ENCODE results near the gene EEF1E1.
A peak's percentile ranks its signal among the peaks of the same experiment; 100 is the strongest.

The EEF1E1 gene

DNA sequence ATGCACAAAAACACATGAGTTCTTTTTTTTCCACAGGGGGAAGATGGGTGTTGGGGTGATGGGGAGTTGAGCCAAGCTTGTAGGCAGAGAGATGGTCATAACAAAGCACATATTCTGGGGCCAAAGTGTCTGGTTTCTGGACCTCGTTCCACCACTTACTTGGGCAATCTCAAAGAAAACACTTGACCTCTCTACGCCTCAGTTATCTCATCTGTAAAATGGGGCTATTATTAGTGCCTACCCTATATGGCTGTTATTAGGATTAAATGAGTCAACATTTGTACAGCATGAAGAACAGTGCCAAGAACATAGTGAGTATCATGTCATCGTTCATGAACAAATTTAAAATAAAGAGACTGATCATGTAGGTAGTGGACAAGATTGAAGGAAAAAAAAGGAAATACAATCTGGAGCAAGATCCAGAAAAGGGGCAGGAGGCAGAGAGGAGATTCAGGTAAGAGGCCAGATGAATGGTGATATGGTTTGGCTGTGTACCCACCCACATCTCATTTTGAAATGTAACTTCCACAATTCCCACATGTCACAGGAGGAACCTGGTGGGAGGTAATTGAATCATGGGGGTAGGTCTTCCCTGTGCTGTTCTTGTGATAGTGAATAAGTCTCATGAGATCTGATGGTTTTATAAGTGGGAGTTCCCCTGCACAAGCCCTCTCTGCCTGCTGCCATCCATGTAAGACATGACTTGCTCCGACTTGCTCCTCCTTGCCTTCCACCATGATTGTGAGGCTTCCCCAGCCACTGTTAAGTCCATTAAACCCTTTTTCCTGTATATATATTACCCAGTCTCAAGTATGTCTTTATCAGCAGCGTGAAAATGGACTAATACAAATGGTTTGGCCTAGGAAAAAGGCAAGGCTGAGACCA lies 14.2 kb downstream of the EEF1E1 start:
- FAIRE-seq: no peak

DNA sequence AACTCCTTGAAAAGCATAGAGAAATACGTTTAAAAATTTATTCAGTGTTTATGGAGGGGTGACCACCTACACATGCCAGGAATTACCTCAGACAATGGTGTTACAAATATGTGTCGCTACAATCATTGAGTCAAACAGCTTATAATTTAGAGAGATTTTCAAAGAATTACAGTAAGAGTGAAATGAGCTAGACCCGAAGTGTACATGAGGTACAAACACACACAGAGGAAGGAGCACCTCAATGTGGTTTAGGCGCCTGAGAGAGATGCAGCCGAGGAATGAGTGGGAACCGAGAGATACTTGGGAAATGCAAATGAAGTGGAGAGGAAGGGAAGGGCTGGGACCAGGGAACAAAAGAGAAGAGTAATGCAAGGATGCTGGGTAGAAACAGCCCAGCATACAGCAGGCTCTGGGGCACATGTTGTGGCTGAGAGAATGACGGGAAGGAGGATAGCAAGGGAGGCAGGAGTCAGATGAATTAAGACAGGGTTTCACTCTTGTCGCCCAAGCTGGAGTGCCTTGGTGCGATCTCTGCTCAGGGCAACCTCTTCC lies 15.5 kb downstream of the EEF1E1 start:
- no peak for FAIRE-seq

DNA sequence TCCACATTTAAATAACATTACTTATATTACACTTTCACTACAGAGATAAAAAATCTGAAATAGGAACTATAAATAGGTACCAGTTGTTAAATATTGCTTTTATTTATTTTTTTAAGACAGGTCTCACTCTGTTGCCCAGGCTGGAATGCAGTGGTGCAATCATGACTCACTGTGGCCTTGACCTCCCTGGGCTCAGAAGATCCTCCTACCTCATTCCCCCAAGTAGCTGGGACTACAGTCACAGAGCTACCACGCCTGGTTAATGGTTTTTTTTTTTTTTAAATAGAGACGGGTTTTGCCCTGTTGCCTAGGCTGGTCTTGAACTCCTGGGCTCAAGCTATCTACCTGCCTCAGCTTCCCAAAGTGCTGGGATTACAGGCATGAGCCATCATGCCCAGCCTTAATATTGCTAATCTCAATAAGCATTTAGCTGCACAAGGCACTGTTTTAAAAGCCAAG lies 17.3 kb downstream of the EEF1E1 start:
- FAIRE-seq: no peak

DNA sequence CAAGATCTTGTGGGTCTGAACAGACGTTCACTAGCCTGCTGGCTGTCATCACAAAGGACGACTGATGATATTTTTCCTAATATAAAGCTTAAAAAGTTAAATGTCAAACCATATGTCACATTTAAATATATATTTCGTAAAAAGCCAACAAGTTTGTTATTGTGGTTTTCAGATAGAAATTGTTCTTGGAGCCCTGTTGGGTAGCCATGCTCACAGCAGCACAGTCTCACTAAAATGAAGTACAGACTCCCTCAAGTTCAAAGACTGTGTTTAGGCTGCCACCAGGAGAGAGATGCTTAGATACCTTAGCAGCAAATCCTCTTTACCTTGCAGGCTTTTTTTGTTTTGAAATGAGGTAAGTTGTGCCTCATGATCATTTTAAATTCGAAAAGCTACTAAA lies 17.8 kb downstream of the EEF1E1 start:
- no peak for FAIRE-seq

DNA sequence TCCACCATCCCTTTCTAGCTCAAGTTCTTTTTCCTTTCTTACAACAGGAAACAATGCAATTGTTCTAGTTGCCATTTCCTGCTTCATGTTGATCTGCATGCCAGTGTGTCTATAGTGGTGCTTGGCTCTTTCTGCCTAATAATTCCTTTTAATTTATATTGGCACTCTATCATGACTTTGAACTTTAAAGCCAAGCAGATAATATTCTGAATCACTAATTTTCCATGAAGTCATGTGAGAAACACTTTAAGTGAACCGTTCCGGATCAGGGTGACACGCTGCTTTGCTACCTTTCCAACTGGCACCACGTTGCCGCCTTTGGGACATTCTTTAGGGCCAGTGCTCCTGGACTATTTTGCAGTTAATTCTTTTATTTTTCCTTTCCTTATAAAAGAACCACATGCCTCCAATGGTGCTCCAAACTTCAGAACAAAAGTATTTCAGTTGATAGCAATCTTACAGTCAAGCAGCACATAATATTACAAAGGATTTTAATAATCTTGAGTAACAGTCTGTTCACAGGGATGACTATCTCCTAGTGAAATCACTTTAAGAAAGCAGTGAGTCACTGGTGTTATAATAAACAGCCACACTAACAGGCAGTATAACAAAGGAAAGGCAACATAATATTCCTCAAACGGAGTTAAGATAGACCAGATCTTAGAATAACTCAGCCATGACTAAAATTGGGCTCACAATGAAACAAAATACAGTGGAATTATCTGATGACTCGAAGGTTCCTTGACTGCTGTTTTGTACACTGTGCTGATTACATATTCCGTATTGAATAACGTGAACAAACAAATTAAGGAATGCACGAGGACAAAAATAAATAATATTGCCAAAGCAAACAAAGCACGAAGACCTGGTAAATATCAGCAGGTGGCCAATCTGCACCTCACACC lies 19.1 kb downstream of the EEF1E1 start:
- no peak for FAIRE-seq

DNA sequence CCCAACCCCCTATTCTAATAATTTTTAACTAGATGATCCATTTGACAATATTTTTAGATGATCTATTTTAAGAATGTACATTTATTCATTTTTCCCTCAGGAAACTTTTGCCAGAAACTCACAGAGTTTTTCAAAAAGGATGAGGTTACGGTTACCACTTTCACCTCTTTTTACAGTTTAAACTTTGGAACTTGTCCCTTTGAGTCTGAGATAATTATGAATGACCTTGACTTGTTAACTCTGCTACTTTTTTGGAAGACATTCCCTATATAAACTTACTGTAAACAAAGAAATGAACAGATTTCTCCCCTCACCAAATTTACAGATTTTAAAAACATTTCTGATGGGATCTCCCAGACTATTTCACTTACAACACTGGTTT lies 19.8 kb downstream of the EEF1E1 start:
- FAIRE-seq: no peak

DNA sequence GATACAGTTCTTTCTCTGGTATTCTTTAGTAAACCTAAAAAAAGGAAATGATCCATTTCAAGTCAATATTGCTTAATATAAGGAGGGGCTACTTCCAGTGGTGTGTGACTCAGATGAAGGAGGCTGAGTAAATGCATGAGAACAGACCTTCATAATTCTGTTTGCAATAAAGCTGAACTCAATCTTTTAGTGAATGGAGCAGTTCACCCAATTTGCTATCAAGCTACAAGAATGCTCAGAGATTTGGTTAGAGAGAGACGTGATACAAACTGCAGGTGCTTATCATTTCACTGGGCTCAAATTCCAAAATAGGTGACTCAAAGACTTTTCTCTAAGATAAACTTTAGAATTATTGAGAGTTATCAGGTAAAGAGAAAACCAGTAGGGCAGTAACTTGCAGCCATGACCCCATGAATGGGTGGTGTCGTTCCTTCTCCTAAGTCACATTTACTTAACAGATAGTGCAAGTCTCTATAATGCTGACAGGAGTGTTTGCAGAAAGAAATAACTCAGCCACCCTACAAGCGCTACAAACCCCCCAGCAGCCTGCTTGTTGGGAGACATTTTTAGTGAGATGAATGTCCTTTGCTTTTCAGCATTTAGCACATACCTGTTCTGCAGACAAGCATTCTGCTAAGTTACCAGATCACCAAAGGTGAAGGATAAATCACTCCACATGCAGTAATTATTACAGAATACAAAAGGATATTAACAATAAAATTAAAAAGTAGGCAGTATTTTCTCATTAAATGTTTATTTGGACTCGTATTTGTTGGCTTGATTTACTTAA lies 21.8 kb downstream of the EEF1E1 start:
- no peak for FAIRE-seq

DNA sequence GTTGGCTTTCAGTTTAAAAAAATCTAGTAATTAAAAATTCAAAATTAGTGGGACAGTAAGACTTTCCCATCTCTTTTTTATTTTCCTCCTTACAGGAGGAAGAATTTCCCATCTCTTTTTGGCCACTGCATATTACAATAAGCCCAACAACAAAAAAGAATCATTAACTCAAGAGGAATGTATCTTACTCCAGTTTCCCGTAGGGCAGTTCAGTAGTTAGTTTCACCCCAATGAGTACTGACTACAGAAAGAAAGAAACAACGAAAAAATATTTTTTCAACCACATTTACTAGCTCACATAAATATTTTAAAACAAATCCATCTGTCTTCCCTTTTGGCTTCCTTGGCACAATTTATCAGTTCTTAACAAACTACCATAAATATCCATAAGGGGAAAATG lies 23.2 kb downstream of the EEF1E1 start:
- no peak for FAIRE-seq

DNA sequence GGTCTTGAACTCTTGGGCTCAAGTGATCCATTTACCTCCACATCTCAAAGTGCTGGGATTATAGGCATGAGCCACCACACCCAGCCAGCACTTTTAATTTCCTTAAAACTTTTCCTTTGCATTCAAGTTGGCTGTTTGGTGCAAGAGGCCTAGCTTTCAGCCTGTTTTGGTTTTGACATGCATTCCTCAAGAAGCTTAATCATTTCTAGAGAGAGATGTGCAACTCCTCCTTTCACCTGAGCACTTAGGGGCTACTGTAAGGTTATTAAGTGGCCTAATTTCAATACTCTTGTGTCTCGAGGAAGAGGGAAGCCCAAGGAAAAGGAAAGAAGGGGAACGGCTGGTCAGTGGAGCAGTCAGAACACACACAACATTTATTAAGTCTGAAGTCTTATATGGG lies 24.4 kb downstream of the EEF1E1 start:
- no peak for FAIRE-seq

DNA sequence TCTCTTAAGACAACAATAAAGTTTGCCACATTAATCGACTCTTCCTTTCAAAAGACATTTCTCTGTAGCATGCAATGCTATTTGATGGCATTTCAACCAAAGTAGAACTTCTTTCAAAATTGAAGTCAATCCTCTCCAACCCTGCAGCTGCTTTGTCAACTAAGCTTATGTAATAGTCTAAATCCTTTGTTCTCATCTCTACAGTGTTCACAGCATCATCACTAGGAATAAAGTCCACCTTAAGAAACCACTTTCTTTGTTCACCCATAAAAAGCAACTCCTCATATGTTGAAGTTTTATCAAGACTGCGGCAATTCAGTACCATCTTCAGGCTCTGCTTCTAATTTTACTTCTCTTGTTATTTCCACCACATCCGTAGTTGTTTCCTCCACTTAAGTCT lies 26.6 kb downstream of the EEF1E1 start:
- no peak for FAIRE-seq

DNA sequence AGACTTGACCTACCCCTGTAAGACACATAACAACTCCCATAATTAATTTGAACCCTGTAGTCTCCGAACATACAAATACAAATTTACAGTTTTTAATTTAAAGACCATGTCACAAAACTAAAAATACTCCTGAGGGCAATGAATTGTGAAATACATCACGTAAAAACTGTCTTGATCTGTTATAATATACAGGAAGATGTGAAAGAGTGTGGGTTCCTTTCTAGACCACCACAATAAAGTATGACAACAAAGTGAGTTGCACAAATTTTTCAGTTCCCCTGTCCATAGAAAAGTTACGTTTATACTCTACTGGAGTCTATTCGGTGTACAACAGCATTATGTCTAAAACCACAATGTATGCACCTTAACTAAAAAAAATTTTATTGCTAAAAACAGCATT lies 27.2 kb downstream of the EEF1E1 start:
- FAIRE-seq: no peak

DNA sequence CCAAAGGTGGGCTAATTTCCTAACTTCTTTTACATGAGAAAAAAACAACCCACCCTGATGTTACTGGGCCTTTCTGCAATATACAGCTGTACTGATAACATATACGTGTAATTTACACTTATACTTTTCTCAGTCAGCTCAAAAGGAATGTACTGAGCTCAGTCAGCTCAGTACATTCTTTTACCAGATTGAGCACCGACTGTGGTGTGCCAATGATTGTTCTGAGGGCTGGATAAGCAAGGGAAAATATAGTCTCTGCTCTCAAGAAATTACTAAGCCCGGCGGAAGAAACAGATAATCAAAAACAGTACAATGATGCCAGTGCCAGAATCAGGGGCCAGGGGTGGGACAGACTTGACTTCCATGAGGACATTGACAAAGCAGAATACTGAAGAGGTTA lies 28.1 kb downstream of the EEF1E1 start:
- no peak for FAIRE-seq

DNA sequence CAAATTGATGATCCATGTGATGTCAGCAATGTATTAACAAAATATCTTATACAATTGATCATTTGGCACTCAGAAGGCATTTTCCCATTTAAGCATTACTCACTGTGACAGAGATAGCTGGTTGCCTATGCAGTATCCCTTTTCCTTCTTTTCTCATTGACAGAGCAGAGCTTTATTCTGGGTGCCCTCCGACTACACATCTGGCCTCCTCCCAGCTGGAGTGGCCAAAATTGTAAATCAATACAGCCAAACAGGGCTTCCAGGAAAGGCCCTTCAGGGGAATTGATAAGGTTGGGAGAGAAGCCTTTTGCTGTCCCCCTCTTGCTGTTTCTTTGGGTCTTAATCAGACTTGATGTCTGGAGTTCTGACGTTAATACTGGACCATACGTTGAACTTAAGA lies 28.6 kb downstream of the EEF1E1 start:
- FAIRE-seq: no peak

DNA sequence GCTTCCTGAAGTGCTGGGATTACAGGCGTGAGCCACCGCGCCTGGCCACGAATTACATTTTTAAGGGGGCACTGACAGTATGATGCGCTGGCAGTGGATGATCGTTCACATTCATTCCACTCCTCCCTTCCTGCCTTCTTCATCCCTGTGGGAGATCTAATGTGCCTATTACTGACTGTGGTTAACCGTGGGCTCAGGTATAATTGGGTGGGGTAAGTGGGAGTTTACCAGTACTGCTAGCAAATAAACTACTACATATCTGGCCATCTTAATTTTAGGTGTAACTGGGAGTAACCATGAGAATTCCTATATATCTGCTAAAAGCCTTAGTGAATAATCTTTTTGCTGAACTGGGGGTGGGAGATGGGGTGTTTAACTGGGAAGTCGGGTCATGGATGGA lies 31.6 kb downstream of the EEF1E1 start:
- no peak for FAIRE-seq

DNA sequence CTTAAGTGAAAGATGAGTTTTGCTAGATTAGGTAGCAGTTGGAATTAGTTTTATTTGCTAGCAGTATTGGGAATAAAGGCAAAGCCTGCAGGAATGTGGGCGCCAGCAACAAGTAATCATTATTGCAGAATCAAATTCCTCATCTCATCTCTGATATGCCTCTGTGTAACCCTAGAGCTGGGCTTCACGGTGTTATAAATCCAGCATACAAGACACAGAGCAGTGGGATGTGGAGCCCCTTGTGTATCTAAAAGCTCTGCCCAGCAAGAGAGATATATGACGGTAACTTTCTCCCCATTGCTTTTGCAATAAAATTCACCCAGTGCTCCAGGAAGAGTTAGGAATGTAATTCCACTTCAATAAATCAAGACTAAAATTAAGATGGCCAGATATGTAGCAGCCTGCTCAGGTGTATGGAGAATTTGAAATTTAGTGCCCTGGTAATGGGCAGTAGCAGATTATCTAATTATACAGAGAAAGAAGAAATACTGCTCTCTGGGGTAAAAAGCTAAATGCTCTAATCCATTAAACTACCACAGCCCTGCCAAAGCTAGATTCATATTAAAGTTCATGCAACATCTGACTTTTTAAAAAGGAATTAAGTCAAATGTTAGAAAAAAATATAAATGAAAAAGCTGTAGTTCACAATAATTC lies 32.6 kb downstream of the EEF1E1 start:
- no peak for FAIRE-seq

DNA sequence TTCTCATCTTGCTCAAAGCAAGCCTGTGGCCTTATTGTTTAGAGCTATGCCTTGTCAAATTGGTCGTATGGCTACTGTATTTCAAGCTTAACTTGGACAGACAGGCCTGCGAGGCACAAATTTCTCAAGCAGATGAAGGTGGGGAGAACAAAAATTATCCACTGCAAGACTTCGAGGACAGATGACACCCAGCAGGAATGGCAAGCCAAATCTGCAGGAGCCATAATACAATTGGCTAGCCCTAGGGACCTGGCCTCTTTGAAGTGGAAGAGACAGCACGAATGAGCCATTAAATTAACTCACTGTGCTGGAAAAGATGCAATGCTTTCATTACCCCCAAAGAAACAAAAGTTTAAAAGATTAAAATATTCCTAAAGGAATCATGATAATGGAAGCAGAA lies 33.2 kb downstream of the EEF1E1 start:
- FAIRE-seq: no peak

DNA sequence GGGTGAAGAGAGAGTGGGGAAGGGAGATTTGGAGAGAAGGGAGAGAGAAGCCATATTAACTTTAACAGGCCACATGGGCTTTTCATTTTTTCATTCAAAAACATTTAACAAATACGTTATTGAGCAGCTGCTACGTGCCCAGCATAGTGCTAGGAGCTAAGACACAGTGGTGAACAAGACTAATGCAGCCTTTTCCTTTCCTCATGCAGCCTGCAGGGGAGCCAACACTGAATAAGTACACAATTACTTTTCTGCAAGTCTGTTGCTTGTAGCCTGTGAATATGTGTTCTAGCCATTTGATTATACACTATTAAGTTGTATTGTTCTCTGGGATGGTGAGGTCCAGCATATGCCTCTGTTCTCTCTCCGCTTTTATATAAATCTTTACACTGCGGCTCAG lies 36.2 kb downstream of the EEF1E1 start:
- FAIRE-seq: no peak

DNA sequence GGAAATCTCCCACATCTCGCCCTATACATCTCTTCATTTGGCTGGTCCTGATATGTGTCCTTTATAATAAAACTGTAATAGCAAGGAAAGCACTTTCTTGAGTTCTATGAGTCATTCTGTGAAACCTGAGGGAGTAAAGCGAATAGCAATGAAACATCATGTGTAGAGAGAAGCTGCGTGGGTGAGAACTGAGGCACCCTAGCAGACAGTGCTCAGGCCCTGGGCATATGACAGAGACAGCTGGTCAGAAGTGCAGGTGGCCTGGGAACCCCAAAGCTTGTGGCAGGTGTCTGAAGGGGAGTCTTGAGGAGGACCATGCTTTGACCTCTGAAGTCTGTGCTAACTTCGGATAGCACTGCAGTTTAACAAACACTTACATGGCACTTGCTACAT lies 36.8 kb downstream of the EEF1E1 start:
- no peak for FAIRE-seq

DNA sequence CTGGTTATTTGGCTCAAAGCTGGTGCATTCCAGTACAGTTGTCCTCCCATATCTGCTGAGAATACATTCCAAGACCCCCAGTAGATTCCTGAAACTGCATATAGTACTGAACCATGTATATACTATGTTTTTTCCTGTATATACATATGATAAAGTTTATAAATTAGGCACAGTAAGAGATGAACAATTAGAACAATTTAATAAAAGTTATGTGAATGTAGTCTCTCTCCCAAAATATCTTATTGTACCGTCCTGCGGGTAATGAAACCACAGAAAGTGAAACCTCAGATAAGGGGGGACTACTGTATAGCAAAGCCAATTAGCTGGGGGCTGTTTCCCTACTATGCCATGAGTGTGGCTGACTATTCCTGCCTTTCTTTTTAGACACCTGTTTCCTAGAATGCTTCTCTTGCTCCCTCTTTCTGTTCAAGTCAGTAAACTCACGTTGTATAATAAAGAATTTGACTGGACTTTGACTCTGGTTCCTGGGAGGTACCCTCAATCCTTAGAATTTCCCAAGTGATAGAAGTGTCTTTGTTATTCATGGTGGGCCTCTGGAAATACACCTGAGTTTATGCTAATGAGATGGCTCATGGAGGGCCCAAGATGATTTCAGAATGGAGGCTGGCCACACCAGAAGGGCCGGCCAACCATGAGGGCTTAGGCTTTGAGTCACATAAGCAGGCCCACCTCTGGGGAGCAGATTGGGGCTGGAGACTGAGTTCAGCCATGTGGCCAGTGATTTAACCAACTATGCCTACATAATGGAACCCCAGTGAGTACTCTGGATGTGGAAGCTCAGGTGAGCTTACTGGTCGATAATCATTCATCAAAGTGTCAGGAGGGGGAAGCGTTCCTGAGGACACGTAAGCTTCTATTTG lies 37.5 kb downstream of the EEF1E1 start:
- no peak for FAIRE-seq

DNA sequence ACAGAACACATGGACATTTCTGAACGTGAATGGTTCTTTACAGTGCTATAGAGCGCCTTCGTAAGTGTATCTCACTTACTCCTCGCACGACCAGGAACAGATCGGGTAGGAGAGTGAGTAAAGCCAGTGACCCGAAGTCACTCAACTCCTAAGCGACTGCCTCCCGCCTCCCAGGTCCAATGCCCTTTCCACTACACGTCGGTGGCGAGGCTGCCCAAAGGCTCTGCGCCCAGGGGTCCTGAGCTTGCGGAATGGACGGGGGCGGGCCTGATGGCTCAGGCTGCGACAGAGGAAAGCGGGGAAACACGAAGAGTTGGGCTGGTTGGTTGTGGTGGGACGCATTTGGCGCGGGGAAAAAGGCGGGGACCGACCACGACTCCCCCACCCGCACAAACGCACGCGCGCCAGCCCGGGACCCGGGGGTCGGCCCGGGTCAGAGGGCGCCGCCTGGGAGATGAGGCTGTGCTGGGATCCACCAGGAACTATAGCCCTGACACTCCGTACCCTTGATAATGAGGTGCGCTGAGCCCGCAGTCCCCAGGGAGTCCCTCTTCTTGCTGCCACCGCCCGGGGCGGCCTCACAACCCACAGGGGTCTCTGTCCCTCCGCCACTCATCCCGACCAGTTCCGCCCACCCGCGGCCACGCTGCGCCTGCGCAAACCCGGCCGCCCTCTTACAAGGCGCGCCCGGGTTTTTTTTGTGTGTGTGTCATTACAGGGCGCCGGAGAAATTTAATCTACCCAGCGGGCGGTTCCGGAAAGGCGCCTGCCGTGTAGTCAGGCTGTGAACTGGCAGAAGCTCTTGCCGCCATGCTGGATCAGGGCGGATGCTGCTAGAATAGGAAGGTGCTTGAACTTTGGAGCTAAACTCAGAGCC lies 38.3 kb downstream of the EEF1E1 start, which contains the start of gene BLOC1S5:
Gene BLOC1S5, minus strand, starts transcription at position 629 of the 877 bp plus-strand sequence. Its CDS starts 13 bp downstream, at position 616.
- peak; percentile 55 for FAIRE-seq
